Upper lobe of right lung (tissue), 1 donor: ENCODE measurements around the gene NUP205. TPM values are rescaled to one million over a fixed set of nuclear protein-coding genes. Genes with fewer than 3 reads are reported as not detected.

Source experiments
- ATAC-seq: fragments of 200-7000 bp; cut with Tn5 transposase; one replicate; pipeline ENCODE4 v1.9.1; 2020; ENCODE audit warnings: mild to moderate bottlenecking, moderate library complexity
- DNase-seq: peaks from one replicate; pipeline ENCODE4 v3.0.0-alpha.2; 2020
- H3K27ac ChIP-seq: fragments of 200-600 bp; one replicate; pipeline ENCODE4 v1.8.0; 2022
- H3K27me3 ChIP-seq: fragments of 200-600 bp; one replicate; pipeline ENCODE4 v1.8.0; 2022; ENCODE audit warnings: mild to moderate bottlenecking
- H3K36me3 ChIP-seq: fragments of 200-600 bp; one replicate; pipeline ENCODE4 v1.8.0; 2022
- H3K4me1 ChIP-seq: fragments of 200-600 bp; one replicate; pipeline ENCODE4 v1.8.0; 2022
- H3K4me3 ChIP-seq: fragments of 200-600 bp; one replicate; pipeline ENCODE4 v1.8.0; 2022; ENCODE audit warnings: mild to moderate bottlenecking
- H3K9me3 ChIP-seq: fragments of 200-600 bp; one replicate; pipeline ENCODE4 v1.8.0; 2022
- intact Hi-C: fragments of 100-400 bp; cut with DNase I; formaldehyde crosslinking; loops from one replicate; pipeline ENCODE4 v1.11.0; 2022
- total RNA-seq: library from RNA; stranded (reverse); fragmentation: NEBNext Ultra II Directional; extraction: Animal tissue kit (Norgen Biotek cat#: 25700); gene quantifications from one replicate; pipeline ENCODE4 v1.2.1, GENCODE V29; 2021
- TF ChIP-seq, protein P1 (sequence below): fragments of 200-600 bp; IDR thresholded peaks from one replicate; pipeline ENCODE4 v1.8.0; 2022; ENCODE audit warnings: antibody characterized with exemption
- donor health status: DM: no; HTN: yes; CAD: no; lungs with severe emphysema.

The NUP205 gene
- total RNA-seq, 1 donor from 2014 or later = 34.3 TPM

DNA sequence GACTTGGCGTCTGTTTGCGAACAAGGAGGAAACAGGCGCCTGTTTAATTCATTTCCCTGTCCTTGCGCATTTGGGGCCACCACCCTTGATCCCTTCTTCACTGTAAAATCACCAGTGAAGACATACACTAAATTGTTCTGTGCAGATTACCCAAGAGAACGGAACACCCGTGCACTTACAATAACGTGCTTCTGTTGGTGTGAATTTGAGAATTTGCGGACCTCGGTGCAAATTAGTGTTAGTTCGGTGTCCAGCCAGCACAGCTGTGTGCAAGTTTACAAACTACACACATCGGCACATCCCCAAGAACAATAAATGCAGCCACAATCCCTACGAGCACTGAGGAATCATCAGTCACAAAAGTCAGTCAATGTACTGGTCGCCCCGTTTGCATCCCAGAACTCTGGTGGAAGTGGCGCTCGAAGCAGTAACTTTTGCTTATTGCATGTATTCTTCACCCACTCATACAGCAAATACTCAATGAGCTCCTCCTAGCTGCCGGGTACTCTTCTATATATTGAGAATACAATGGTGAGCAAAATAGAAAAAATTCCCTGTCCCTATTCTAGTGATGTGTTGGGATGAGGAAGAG lies 47.0 kb upstream of the NUP205 start:
- ATAC-seq (no peak), DNase-seq (no peak)
- TF ChIP-seq, protein P1, sequence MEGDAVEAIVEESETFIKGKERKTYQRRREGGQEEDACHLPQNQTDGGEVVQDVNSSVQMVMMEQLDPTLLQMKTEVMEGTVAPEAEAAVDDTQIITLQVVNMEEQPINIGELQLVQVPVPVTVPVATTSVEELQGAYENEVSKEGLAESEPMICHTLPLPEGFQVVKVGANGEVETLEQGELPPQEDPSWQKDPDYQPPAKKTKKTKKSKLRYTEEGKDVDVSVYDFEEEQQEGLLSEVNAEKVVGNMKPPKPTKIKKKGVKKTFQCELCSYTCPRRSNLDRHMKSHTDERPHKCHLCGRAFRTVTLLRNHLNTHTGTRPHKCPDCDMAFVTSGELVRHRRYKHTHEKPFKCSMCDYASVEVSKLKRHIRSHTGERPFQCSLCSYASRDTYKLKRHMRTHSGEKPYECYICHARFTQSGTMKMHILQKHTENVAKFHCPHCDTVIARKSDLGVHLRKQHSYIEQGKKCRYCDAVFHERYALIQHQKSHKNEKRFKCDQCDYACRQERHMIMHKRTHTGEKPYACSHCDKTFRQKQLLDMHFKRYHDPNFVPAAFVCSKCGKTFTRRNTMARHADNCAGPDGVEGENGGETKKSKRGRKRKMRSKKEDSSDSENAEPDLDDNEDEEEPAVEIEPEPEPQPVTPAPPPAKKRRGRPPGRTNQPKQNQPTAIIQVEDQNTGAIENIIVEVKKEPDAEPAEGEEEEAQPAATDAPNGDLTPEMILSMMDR = no peak
- Histone ChIP-seq H3K27me3 (no peaks in the 10 kb centered on the region), H3K36me3 (no peaks in the 10 kb centered on the region), H3K4me3 (peak overlapping the region; percentile 85), H3K4me1 (peaks cover 30% of the 10 kb centered on the region), H3K9me3 (no peaks in the 10 kb centered on the region), H3K27ac (no peak overlapping the region)
- intact Hi-C loops = no loop called here

DNA sequence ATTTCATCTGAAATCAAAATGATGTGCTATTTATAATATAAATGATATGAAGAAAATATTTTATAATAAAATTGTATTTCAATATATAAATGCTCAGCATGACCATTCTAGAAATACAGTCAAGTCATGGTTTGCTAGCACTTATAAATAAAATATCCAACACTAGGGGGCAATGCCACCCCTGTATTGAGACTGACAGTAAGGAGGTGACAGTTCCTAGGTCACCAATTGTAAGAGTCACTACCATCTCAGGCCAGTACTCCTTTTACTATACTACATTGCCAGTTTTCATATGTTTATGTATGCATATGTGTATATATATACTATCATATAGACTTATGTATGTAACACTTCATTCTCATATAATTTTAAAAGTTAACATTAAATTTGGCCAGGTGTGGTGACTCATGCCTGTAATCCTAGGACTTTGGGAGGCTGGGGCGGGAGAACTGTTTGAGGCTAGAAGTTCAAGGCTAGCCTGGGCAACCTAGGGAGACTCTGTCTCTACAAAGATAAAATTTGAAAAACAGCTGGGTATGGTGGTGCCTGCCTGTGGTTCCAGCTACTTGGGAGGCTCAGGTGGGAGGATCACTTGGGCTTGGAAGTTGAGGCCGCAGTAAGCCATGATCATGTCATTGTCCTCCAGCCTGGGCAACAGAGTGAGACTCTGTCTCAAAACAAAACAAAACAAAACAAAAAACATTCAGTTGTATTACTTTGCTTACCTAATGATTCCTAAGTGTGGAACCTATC lies 45.4 kb upstream of the NUP205 start:
- H3K4me1 ChIP-seq = peaks cover 20% of the 10 kb centered on the region
- H3K27me3 ChIP-seq = no peaks in the 10 kb centered on the region
- intact Hi-C loops = no loop called here
- no peaks in the 10 kb centered on the region for H3K36me3 ChIP-seq
- TF ChIP-seq, protein P1 = peak; percentile 68
- ATAC-seq (peak; percentile 32), DNase-seq (no peak)
- no peaks in the 10 kb centered on the region for H3K9me3 ChIP-seq
- no peak overlapping the region for H3K27ac ChIP-seq
- H3K4me3 ChIP-seq = no peak overlapping the region

DNA sequence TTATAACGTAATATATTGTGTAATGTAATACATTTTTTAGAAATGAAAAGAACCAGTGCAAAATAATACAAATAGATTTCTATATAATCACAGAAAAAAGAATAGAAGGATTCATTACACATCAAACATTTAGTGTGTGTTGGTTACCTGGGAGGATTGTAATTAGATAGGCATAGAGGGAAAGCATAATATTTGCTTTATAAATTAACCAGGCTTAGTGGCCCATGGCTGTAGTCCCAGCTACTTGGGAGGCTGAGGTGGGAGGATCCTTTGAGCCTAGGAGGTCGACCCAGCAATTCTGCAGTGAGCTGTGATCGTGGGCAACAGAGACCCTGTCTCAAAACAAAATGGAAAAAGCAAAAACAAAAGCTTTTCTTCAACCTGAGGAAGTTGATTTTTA lies 42.9 kb upstream of the NUP205 start:
- H3K9me3 ChIP-seq = no peaks in the 10 kb centered on the region
- peaks cover 5% of the 10 kb centered on the region for H3K4me1 ChIP-seq
- intact Hi-C loops = no loop called here
- TF ChIP-seq, protein P1 = no peak
- no peak for DNase-seq
- ATAC-seq = no peak
- H3K36me3 ChIP-seq = no peaks in the 10 kb centered on the region
- no peak overlapping the region for H3K4me3 ChIP-seq
- H3K27me3 ChIP-seq = no peaks in the 10 kb centered on the region
- H3K27ac ChIP-seq = no peak overlapping the region

DNA sequence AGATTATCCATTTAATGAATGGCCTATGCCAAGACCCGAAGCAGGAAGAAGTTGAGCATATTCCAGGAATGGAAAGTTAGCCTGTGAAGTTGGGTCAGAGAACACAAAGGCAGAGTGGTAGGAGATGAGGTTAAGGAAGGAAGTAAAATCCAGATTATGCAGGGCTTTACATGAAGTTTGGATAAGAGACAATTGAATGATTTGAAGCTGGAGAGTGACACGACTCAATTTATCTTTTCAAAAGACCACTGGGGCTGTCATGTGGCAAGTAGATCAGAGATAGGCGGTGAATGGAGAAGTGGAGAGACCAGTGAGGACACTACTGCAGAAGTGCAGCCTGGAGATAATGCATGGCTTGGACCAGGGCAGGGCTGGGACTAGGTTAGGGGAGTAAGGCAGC lies 40.7 kb upstream of the NUP205 start:
- DNase-seq = no peak
- Histone ChIP-seq H3K4me1 (no peaks in the 10 kb centered on the region), H3K27ac (no peak overlapping the region), H3K27me3 (no peaks in the 10 kb centered on the region), H3K9me3 (no peaks in the 10 kb centered on the region), H3K4me3 (no peak overlapping the region), H3K36me3 (no peaks in the 10 kb centered on the region)
- no peak for ATAC-seq
- intact Hi-C loops = no loop called here
- TF ChIP-seq, protein P1 = no peak

DNA sequence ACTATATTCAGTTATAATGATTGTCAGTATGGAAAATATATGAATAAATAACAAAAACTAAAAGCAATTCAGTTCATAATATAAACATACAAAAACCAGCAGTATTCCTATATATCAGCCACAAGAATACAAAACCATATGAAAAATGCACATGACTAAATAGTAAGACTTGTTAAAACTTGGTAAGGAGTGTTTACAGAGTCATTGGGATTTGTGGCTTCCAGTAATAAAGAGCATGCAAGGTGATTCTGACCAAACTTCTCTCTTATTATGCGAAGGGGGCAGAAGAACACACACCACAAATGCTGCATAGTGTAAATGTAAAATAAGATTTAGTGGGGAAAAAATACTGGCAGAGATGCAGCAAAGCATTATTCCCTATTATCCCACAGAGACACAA lies 39.0 kb upstream of the NUP205 start:
- Histone ChIP-seq H3K27me3 (no peaks in the 10 kb centered on the region), H3K27ac (no peak overlapping the region), H3K4me1 (no peaks in the 10 kb centered on the region), H3K9me3 (no peaks in the 10 kb centered on the region), H3K36me3 (no peaks in the 10 kb centered on the region), H3K4me3 (no peak overlapping the region)
- DNase-seq (no peak), ATAC-seq (no peak)
- intact Hi-C loops = no loop called here
- TF ChIP-seq, protein P1 = no peak
